ENCODE data around the gene MSANTD7. TPM values are rescaled to one million over a fixed set of nuclear protein-coding genes. Genes with fewer than 3 reads are reported as not detected.

The MSANTD7 gene
- total and polyA plus RNA-seq, 2 of the 13 experiments (the other 11 are each of a cell fraction or from before 2014, with no cell fraction given): 3.7 to 16.7 TPM

DNA sequence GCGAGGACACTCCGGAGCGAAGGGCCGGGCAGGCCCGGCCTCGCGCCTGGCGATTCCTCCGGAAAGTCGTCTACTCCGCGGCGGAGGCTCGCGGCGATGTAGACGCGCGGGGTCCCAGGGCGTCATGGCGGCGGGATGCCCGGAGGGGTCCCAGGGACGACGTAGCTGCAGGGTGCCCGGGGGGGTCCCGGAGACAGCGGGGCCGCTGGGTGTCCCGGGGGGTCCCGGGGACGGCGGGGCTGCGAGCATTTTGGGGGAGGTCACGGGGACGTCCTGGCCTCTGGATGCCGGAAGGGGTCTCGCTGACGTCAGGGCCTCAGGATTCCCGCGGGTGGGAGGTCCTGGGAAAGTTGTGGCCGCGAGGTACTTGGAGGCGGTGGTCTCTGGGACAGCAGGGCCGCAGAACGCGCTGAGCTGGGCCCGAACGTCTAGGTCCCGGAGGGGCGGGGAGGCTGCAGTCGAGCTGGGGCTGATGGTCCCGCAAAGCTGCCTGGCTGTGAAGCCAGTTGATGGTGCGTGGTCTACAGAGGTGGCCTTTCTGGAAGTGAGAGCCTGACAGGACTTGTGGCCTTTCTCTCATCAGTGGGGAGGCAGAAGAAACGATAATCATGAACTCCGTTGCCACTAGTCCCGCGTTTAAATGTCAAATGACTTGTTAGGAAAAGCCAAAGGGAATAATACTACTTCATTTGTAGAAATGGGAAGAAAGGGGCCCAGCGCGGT is 637 bp downstream of the MSANTD7 start (continued):
- TF ChIP-seq, protein P1, sequence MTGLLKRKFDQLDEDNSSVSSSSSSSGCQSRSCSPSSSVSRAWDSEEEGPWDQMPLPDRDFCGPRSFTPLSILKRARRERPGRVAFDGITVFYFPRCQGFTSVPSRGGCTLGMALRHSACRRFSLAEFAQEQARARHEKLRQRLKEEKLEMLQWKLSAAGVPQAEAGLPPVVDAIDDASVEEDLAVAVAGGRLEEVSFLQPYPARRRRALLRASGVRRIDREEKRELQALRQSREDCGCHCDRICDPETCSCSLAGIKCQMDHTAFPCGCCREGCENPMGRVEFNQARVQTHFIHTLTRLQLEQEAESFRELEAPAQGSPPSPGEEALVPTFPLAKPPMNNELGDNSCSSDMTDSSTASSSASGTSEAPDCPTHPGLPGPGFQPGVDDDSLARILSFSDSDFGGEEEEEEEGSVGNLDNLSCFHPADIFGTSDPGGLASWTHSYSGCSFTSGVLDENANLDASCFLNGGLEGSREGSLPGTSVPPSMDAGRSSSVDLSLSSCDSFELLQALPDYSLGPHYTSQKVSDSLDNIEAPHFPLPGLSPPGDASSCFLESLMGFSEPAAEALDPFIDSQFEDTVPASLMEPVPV (CRISPR knock-in tag; IDR thresholded peaks at IDR 0.05): 0 out of 2 replicates have a peak, but pooled peaks have one; percentile 26
- TF ChIP-seq CEBPB (IDR thresholded peaks at IDR 0.05; ENCODE audit: borderline replicate concordance, low read depth, low read length) (no peak), ZNF607 (CRISPR knock-in tag; IDR thresholded peaks at IDR 0.05; ENCODE audit: borderline replicate concordance) (0 out of 2 replicates have a peak, but pooled peaks have one; percentile 3), KDM1A (CRISPR knock-in tag; IDR thresholded peaks at IDR 0.05) (no peak), FOXA3 (CRISPR knock-in tag; IDR thresholded peaks at IDR 0.05) (no peak), ZNF550 (CRISPR knock-in tag; IDR thresholded peaks at IDR 0.05; ENCODE audit: borderline replicate concordance) (no peak), XBP1 (CRISPR knock-in tag; IDR thresholded peaks at IDR 0.05) (no peak), NR2C2 (CRISPR knock-in tag; IDR thresholded peaks at IDR 0.05; ENCODE audit: borderline replicate concordance) (no peak), AGO2 (optimal IDR thresholded peaks at IDR 0.05; ENCODE audit: low read depth, low read length) (peak; percentile 24), CBX5 (CRISPR knock-in tag; IDR thresholded peaks at IDR 0.05; ENCODE audit: borderline replicate concordance) (no peak), ZNF766 (CRISPR knock-in tag; IDR thresholded peaks at IDR 0.05; ENCODE audit: borderline replicate concordance) (no peak), RBAK (CRISPR knock-in tag; IDR thresholded peaks at IDR 0.05) (no peak)
- TF ChIP-seq, protein P2, sequence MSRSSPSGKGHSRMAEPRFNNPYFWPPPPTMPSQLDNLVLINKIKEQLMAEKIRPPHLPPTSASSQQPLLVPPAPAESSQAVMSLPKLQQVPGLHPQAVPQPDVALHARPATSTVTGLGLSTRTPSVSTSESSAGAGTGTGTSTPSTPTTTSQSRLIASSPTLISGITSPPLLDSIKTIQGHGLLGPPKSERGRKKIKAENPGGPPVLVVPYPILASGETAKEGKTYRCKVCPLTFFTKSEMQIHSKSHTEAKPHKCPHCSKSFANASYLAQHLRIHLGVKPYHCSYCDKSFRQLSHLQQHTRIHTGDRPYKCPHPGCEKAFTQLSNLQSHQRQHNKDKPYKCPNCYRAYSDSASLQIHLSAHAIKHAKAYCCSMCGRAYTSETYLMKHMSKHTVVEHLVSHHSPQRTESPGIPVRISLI (CRISPR knock-in tag; IDR thresholded peaks at IDR 0.05; ENCODE audit: borderline replicate concordance): no peak
- TF ChIP-seq, protein P3, sequence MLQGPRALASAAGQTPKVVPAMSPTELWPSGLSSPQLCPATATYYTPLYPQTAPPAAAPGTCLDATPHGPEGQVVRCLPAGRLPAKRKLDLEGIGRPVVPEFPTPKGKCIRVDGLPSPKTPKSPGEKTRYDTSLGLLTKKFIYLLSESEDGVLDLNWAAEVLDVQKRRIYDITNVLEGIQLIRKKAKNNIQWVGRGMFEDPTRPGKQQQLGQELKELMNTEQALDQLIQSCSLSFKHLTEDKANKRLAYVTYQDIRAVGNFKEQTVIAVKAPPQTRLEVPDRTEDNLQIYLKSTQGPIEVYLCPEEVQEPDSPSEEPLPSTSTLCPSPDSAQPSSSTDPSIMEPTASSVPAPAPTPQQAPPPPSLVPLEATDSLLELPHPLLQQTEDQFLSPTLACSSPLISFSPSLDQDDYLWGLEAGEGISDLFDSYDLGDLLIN (CRISPR knock-in tag; IDR thresholded peaks at IDR 0.05; ENCODE audit: borderline replicate concordance): no peak
- TF ChIP-seq, protein P4, sequence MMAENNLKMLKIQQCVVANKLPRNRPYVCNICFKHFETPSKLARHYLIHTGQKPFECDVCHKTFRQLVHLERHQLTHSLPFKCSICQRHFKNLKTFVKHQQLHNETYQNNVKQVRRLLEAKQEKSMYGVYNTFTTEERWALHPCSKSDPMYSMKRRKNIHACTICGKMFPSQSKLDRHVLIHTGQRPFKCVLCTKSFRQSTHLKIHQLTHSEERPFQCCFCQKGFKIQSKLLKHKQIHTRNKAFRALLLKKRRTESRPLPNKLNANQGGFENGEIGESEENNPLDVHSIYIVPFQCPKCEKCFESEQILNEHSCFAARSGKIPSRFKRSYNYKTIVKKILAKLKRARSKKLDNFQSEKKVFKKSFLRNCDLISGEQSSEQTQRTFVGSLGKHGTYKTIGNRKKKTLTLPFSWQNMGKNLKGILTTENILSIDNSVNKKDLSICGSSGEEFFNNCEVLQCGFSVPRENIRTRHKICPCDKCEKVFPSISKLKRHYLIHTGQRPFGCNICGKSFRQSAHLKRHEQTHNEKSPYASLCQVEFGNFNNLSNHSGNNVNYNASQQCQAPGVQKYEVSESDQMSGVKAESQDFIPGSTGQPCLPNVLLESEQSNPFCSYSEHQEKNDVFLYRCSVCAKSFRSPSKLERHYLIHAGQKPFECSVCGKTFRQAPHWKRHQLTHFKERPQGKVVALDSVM (CRISPR knock-in tag; IDR thresholded peaks at IDR 0.05): no peak
- TF ChIP-seq, protein P5, sequence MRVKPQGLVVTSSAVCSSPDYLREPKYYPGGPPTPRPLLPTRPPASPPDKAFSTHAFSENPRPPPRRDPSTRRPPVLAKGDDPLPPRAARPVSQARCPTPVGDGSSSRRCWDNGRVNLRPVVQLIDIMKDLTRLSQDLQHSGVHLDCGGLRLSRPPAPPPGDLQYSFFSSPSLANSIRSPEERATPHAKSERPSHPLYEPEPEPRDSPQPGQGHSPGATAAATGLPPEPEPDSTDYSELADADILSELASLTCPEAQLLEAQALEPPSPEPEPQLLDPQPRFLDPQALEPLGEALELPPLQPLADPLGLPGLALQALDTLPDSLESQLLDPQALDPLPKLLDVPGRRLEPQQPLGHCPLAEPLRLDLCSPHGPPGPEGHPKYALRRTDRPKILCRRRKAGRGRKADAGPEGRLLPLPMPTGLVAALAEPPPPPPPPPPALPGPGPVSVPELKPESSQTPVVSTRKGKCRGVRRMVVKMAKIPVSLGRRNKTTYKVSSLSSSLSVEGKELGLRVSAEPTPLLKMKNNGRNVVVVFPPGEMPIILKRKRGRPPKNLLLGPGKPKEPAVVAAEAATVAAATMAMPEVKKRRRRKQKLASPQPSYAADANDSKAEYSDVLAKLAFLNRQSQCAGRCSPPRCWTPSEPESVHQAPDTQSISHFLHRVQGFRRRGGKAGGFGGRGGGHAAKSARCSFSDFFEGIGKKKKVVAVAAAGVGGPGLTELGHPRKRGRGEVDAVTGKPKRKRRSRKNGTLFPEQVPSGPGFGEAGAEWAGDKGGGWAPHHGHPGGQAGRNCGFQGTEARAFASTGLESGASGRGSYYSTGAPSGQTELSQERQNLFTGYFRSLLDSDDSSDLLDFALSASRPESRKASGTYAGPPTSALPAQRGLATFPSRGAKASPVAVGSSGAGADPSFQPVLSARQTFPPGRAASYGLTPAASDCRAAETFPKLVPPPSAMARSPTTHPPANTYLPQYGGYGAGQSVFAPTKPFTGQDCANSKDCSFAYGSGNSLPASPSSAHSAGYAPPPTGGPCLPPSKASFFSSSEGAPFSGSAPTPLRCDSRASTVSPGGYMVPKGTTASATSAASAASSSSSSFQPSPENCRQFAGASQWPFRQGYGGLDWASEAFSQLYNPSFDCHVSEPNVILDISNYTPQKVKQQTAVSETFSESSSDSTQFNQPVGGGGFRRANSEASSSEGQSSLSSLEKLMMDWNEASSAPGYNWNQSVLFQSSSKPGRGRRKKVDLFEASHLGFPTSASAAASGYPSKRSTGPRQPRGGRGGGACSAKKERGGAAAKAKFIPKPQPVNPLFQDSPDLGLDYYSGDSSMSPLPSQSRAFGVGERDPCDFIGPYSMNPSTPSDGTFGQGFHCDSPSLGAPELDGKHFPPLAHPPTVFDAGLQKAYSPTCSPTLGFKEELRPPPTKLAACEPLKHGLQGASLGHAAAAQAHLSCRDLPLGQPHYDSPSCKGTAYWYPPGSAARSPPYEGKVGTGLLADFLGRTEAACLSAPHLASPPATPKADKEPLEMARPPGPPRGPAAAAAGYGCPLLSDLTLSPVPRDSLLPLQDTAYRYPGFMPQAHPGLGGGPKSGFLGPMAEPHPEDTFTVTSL (CRISPR knock-in tag; IDR thresholded peaks at IDR 0.05; ENCODE audit: borderline replicate concordance): no peak
